K562 (cell line): Measurements from ENCODE around the gene IRGM. TPM values are rescaled to one million over a fixed set of nuclear protein-coding genes. Genes with fewer than 3 reads are reported as not detected.

Source experiments
- BACH1 ChIP-seq: fragments of 200-800 bp; sonication (Bioruptor generic); IDR thresholded peaks from 2 replicates; pipeline ENCODE4 v1.6.1; 2016; ENCODE audit warnings: missing genetic modification characterization, missing compliant biosample characterization
- COPS2 ChIP-seq: fragments of 450-650 bp; conservative IDR thresholded peaks from 2 replicates; pipeline ENCODE4 v1.6.1; 2016; ENCODE audit warnings: mild to moderate bottlenecking, moderate library complexity
- ESRRA ChIP-seq: fragments of 450-650 bp; IDR thresholded peaks from 2 replicates; pipeline ENCODE4 v1.6.1; 2014; ENCODE audit warnings: low read depth, mild to moderate bottlenecking, moderate library complexity, borderline replicate concordance
- ETV5 ChIP-seq: sonication (generic); formaldehyde crosslinking; IDR thresholded peaks from 2 replicates; pipeline ENCODE4 v1.4.0; 2020; ENCODE audit warnings: low read depth, mild to moderate bottlenecking, missing genetic modification reagents
- FOXJ3 ChIP-seq: sonication (generic); formaldehyde crosslinking; IDR thresholded peaks from 2 replicates; pipeline ENCODE4 v1.4.0; 2020; ENCODE audit warnings: mild to moderate bottlenecking, missing genetic modification reagents
- ILF3 ChIP-seq: fragments of 450-650 bp; IDR thresholded peaks from 2 replicates; pipeline ENCODE4 v1.6.1; 2018; ENCODE audit warnings: antibody characterized with exemption, mild to moderate bottlenecking, moderate library complexity, borderline replicate concordance
- JUN ChIP-seq, 2 experiments: sonication (generic) in 1 of 2; formaldehyde crosslinking in 1 of 2; IDR thresholded peaks; 2 replicates each; pipeline versions ENCODE4 v1.6.1 to v1.8.0; 2012 to 2022; ENCODE audit warnings: borderline replicate concordance in 2 of 2, mild to moderate bottlenecking in 2 of 2, improper control_type of control experiment in 1 of 2, low read depth in 1 of 2, low read length in 1 of 2, missing genetic modification reagents in 1 of 2
- KLF16 ChIP-seq: IDR thresholded peaks from 2 replicates; pipeline ENCODE4 v1.6.1; 2016; ENCODE audit warnings: antibody characterized with exemption
- L3MBTL2 ChIP-seq: fragments of 450-650 bp; IDR thresholded peaks from 2 replicates; pipeline ENCODE4 v1.6.1; 2016; ENCODE audit warnings: mild to moderate bottlenecking, moderate library complexity
- MYC ChIP-seq, 2 experiments: fragments of 250-450 bp in 1 of 2; sonication (Bioruptor Pico) in 1 of 2; IDR thresholded peaks; 2 replicates each; pipeline versions ENCODE4 v1.5.1 to v1.6.1; 2012 to 2021; ENCODE audit warnings: low read depth in 2 of 2, borderline replicate concordance in 1 of 2, improper control_type of control experiment in 1 of 2, low read length in 1 of 2, mild to moderate bottlenecking in 1 of 2, moderate library complexity in 1 of 2
- NFXL1 ChIP-seq: fragments of 450-650 bp; formaldehyde crosslinking; IDR thresholded peaks from 2 replicates; pipeline ENCODE4 v1.4.0; 2021; ENCODE audit warnings: mild to moderate bottlenecking
- RAD21 ChIP-seq, 2 experiments: fragments of 250-450 bp in 1 of 2; fragments of 450-650 bp in 1 of 2; sonication (Bioruptor Pico) in 1 of 2; formaldehyde crosslinking in 1 of 2; IDR thresholded peaks in 1 of 2; conservative IDR thresholded peaks in 1 of 2; 2 replicates each; pipeline versions ENCODE4 v1.4.0 to v1.8.0; 2020 to 2022; ENCODE audit warnings: mild to moderate bottlenecking in 2 of 2, moderate library complexity in 1 of 2
- RAD51 ChIP-seq: fragments of 450-650 bp; IDR thresholded peaks from 2 replicates; pipeline ENCODE4 v1.7.1; 2016; ENCODE audit warnings: low read depth, mild to moderate bottlenecking, borderline replicate concordance
- SIRT6 ChIP-seq: IDR thresholded peaks from one replicate; pipeline ENCODE4 v1.6.1; 2012; ENCODE audit warnings: low read depth, mild to moderate bottlenecking, control low read depth, inconsistent platforms, low read length, moderate library complexity
- SRSF7 ChIP-seq: fragments of 200-400 bp; formaldehyde crosslinking; optimal IDR thresholded peaks from 2 replicates; pipeline ENCODE3; 2017; ENCODE audit warnings: mild to moderate bottlenecking, low read depth, low read length
- ZNF24 ChIP-seq: fragments of 450-650 bp; IDR thresholded peaks from 2 replicates; pipeline ENCODE4 v1.6.1; 2016
- ZNF324 ChIP-seq: fragments of 250-450 bp; sonication (Bioruptor Pico); IDR thresholded peaks from 2 replicates; pipeline ENCODE4 v1.4.0; 2020; ENCODE audit warnings: mild to moderate bottlenecking
- polyA plus RNA-seq, 8 experiments: library from polyadenylated mRNA; depleted of rRNA in 4 of 8; stranded (reverse) in 5 of 8; unstranded in 3 of 8; fragments of >200 nt; fragmentation: Nextera tagmentation in 2 of 8; fragmentation: Illumina TruSeq in 1 of 8; extraction: Ambion mirVana in 2 of 8; extraction: Trizol in 1 of 8; gene quantifications; 2 replicates each; pipeline versions ENCODE4 v1.2.1 to v1.2.3, GENCODE V29; 2011 to 2014; ENCODE audit warnings: inconsistent platforms in 1 of 8, missing spikeins in 1 of 8
- total RNA-seq, 7 experiments: library from RNA; depleted of rRNA in 6 of 7; stranded (reverse); fragments of >200 nt in 6 of 7; fragmentation: Illumina TruSeq in 2 of 7; extraction: Trizol in 2 of 7; gene quantifications; 2 replicates each; pipeline versions ENCODE4 v1.2.1 to v1.2.3, GENCODE V29; 2011 to 2021; ENCODE audit warnings: low replicate concordance in 1 of 7
- TF ChIP-seq, protein P1 (sequence below): sonication (generic); formaldehyde crosslinking; IDR thresholded peaks from 2 replicates; pipeline ENCODE4 v1.8.0; 2023; ENCODE audit warnings: mild to moderate bottlenecking, missing genetic modification reagents
- TF ChIP-seq, protein P2 (sequence below), 3 experiments: fragments of 200-800 bp in 1 of 3; fragments of 250-450 bp in 1 of 3; fragments of 450-650 bp in 1 of 3; sonication (Bioruptor Pico) in 1 of 3; sonication (Bioruptor generic) in 1 of 3; formaldehyde crosslinking in 1 of 3; IDR thresholded peaks; 2 replicates each; pipeline versions ENCODE4 v1.6.1 to v1.8.0; 2016 to 2022; ENCODE audit warnings: mild to moderate bottlenecking in 2 of 3, missing genetic modification characterization in 2 of 3, missing compliant biosample characterization in 1 of 3, moderate library complexity in 1 of 3
- TF ChIP-seq, protein P3 (sequence below), 2 experiments: fragments of 450-650 bp; IDR thresholded peaks; 2 replicates each; pipeline ENCODE4 v1.6.1; 2016

IRGM gene
- total and polyA plus RNA-seq, 9 of the 15 experiments (the other 6 are each of a cell fraction or from before 2014, with no cell fraction given) = 0.09 to 0.22 (median 0.15) TPM; not detected in 6

DNA sequence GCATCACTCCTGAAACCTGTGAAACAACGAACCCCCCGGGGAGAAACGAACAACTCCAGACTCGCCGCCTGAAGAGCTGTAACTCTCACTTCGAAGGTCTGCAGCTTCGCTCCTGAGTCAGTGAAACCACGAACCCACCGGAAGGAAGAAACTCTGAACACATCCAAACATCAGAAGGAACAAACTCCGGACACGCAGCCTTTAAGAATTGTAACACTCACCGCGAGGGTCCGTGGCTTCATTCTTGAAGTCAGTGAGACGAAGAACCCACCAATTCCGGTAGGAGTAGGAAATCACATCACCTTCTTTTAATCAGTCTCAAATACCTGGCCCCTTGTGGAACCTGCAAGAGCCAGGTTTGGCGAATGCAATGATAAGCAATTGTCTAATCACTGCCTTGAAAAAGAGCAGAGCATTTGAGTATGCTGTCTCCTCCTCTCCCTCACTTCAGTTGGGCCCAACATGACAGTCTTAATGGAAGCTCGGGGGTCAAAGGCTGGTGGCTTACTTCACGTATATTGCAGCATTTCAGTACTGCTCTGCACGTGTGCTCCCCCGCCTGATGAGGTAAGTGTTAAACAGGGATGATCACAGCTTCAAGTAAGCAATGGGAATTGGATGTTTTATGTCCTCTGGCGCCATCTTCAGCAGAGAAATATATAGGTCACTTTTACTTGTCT lies 473 bp downstream of the IRGM start (continued):
- TF ChIP-seq, protein P1, sequence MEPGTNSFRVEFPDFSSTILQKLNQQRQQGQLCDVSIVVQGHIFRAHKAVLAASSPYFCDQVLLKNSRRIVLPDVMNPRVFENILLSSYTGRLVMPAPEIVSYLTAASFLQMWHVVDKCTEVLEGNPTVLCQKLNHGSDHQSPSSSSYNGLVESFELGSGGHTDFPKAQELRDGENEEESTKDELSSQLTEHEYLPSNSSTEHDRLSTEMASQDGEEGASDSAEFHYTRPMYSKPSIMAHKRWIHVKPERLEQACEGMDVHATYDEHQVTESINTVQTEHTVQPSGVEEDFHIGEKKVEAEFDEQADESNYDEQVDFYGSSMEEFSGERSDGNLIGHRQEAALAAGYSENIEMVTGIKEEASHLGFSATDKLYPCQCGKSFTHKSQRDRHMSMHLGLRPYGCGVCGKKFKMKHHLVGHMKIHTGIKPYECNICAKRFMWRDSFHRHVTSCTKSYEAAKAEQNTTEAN (CRISPR knock-in tag) = no peak
- TF ChIP-seq KLF16 = peak; percentile 48; the same call in 1 of the 2 replicates
- TF ChIP-seq SIRT6 = no peak
- TF ChIP-seq, protein P2, sequence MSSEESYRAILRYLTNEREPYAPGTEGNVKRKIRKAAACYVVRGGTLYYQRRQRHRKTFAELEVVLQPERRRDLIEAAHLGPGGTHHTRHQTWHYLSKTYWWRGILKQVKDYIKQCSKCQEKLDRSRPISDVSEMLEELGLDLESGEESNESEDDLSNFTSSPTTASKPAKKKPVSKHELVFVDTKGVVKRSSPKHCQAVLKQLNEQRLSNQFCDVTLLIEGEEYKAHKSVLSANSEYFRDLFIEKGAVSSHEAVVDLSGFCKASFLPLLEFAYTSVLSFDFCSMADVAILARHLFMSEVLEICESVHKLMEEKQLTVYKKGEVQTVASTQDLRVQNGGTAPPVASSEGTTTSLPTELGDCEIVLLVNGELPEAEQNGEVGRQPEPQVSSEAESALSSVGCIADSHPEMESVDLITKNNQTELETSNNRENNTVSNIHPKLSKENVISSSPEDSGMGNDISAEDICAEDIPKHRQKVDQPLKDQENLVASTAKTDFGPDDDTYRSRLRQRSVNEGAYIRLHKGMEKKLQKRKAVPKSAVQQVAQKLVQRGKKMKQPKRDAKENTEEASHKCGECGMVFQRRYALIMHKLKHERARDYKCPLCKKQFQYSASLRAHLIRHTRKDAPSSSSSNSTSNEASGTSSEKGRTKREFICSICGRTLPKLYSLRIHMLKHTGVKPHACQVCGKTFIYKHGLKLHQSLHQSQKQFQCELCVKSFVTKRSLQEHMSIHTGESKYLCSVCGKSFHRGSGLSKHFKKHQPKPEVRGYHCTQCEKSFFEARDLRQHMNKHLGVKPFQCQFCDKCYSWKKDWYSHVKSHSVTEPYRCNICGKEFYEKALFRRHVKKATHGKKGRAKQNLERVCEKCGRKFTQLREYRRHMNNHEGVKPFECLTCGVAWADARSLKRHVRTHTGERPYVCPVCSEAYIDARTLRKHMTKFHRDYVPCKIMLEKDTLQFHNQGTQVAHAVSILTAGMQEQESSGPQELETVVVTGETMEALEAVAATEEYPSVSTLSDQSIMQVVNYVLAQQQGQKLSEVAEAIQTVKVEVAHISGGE (CRISPR knock-in tag; IDR thresholded peaks at IDR 0.05) = no peak
- TF ChIP-seq ETV5 = peak; percentile 35; the same call in 1 of the 2 replicates
- TF ChIP-seq ZNF24 = peak; percentile 65; the same call in 1 of the 2 replicates
- peak; percentile 95 for TF ChIP-seq JUN (IDR thresholded peaks at IDR 0.05; ENCODE audit: borderline replicate concordance, low read depth, low read length)
- peak; percentile 98 for TF ChIP-seq JUN (CRISPR knock-in tag; IDR thresholded peaks at IDR 0.05; ENCODE audit: borderline replicate concordance)
- TF ChIP-seq, protein P3, sequence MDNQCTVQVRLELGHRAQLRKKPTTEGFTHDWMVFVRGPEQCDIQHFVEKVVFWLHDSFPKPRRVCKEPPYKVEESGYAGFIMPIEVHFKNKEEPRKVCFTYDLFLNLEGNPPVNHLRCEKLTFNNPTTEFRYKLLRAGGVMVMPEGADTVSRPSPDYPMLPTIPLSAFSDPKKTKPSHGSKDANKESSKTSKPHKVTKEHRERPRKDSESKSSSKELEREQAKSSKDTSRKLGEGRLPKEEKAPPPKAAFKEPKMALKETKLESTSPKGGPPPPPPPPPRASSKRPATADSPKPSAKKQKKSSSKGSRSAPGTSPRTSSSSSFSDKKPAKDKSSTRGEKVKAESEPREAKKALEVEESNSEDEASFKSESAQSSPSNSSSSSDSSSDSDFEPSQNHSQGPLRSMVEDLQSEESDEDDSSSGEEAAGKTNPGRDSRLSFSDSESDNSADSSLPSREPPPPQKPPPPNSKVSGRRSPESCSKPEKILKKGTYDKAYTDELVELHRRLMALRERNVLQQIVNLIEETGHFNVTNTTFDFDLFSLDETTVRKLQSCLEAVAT (IDR thresholded peaks at IDR 0.05) = 0 out of 4 replicates have a peak, but pooled peaks of 1 of the 2 experiments have one; percentile 23
- TF ChIP-seq BACH1 (tag) = no peak
- TF ChIP-seq MYC (IDR thresholded peaks at IDR 0.05; ENCODE audit: low read depth, low read length) = peak; percentile 77
- no peak for TF ChIP-seq MYC (CRISPR knock-in tag; IDR thresholded peaks at IDR 0.05; ENCODE audit: borderline replicate concordance, low read depth)
- peak; percentile 90 to 96 for TF ChIP-seq RAD21 (CRISPR knock-in tag; conservative IDR thresholded peaks at IDR 0.05 in 1 of 2, IDR thresholded peaks at IDR 0.05 in 1 of 2)
- TF ChIP-seq COPS2 = no peak
- peak; percentile 9; the same call in 1 of the 2 replicates for TF ChIP-seq ZNF324 (CRISPR knock-in tag)
- TF ChIP-seq SRSF7 = no peak
- 0 out of 2 replicates have a peak, but pooled peaks have one; percentile 14 for TF ChIP-seq NFXL1 (CRISPR knock-in tag)
- TF ChIP-seq RAD51 = peak; percentile 20; the same call in 1 of the 2 replicates
- no peak for TF ChIP-seq ILF3
- TF ChIP-seq ESRRA = 0 out of 2 replicates have a peak, but pooled peaks have one; percentile 13
- TF ChIP-seq L3MBTL2 = peak; percentile 99
- no peak for TF ChIP-seq FOXJ3 (CRISPR knock-in tag)
